ENCODE measurements around the gene ZFPM1. TPM values are rescaled to one million over a fixed set of nuclear protein-coding genes. Genes with fewer than 3 reads are reported as not detected.
"Not testable (repeated sequence)": the region's sequence is repeated elsewhere in the genome, so short reads cannot be mapped to it uniquely, and the experiment has no call there.

ZFPM1 gene
- total RNA-seq, 1 donor from 2014 or later = 6.8 TPM

DNA sequence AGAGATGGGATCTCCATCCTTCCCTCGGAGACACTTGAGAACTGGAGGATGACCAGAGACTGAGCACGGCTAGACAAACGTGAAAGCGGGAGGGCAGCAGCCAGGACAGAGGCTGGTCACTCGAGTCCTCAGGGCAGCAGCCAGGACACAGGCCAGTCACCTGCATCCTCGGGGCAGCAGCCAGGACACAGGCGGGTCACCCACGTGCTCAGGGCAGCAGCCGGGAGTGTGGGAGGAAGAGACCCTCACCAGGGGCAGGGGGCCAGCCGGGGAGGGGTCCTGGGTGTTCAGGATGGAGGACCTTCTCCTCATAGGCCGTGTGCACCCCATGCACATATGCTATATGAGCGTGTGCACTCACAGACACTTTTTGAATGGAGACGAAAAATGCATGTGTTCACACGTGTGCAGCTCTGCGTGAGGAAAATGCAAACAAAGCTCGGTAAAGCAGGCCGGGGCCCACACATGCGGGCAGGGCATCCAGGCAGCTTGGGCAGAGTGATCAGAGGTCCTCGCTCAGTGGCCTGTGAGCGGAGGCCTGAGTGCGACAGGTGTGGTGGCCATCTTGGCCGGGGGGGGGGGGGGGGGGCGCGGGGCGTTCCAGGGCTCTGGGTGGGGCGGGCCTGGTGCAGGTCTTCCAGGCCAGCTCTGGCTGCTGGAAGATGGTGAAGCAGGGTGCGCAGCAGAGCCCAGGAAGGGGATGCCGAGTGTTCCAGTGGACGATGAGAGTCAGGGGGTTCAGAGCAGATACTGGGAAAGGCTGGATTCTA, 43.6 kb upstream of the ZFPM1 start:
- H3K4me3 Mint-ChIP-seq (ENCODE audit: unreplicated experiment) = peak overlapping the region; percentile 33
- H3K4me1 Mint-ChIP-seq (ENCODE audit: unreplicated experiment) = no peaks in the 10 kb centered on the region
- H3K27me3 Mint-ChIP-seq (ENCODE audit: unreplicated experiment) = peaks cover 2% of the 10 kb centered on the region
- no peak overlapping the region for H3K27ac Mint-ChIP-seq (ENCODE audit: unreplicated experiment)
- DNase-seq (ENCODE audit: low spot score) = no peak
- H3K36me3 Mint-ChIP-seq (ENCODE audit: low read depth, unreplicated experiment) = no peaks in the 10 kb centered on the region
- TF ChIP-seq, protein P1, sequence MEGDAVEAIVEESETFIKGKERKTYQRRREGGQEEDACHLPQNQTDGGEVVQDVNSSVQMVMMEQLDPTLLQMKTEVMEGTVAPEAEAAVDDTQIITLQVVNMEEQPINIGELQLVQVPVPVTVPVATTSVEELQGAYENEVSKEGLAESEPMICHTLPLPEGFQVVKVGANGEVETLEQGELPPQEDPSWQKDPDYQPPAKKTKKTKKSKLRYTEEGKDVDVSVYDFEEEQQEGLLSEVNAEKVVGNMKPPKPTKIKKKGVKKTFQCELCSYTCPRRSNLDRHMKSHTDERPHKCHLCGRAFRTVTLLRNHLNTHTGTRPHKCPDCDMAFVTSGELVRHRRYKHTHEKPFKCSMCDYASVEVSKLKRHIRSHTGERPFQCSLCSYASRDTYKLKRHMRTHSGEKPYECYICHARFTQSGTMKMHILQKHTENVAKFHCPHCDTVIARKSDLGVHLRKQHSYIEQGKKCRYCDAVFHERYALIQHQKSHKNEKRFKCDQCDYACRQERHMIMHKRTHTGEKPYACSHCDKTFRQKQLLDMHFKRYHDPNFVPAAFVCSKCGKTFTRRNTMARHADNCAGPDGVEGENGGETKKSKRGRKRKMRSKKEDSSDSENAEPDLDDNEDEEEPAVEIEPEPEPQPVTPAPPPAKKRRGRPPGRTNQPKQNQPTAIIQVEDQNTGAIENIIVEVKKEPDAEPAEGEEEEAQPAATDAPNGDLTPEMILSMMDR (IDR thresholded peaks at IDR 0.05; ENCODE audit: unreplicated experiment) = no peak
- H3K9me3 Mint-ChIP-seq (ENCODE audit: unreplicated experiment) = no peaks in the 10 kb centered on the region

GRCh38 chr16:88410297-88410968, 42.6 kb upstream of the ZFPM1 start:
- not testable (repeated sequence) for H3K36me3 Mint-ChIP-seq (ENCODE audit: low read depth, unreplicated experiment); H3K9me3 Mint-ChIP-seq (ENCODE audit: unreplicated experiment); H3K27me3 Mint-ChIP-seq (ENCODE audit: unreplicated experiment); DNase-seq (ENCODE audit: low spot score); H3K4me1 Mint-ChIP-seq (ENCODE audit: unreplicated experiment)
- Mint-ChIP-seq H3K4me3 (ENCODE audit: unreplicated experiment) (peak overlapping the region; percentile 33), H3K27ac (ENCODE audit: unreplicated experiment) (peak overlapping the region; percentile 30)

GRCh38 chr16:88411951-88412576, 41.0 kb upstream of the ZFPM1 start:
- H3K36me3 Mint-ChIP-seq (ENCODE audit: low read depth, unreplicated experiment) = no peaks in the 10 kb centered on the region
- no peak overlapping the region for H3K4me3 Mint-ChIP-seq (ENCODE audit: unreplicated experiment)
- no peak for DNase-seq (ENCODE audit: low spot score)
- TF ChIP-seq, protein P1 (IDR thresholded peaks at IDR 0.05; ENCODE audit: unreplicated experiment) = no peak
- no peak overlapping the region for H3K27ac Mint-ChIP-seq (ENCODE audit: unreplicated experiment)
- H3K9me3 Mint-ChIP-seq (ENCODE audit: unreplicated experiment) = no peaks in the 10 kb centered on the region
- H3K4me1 Mint-ChIP-seq (ENCODE audit: unreplicated experiment) = no peaks in the 10 kb centered on the region
- H3K27me3 Mint-ChIP-seq (ENCODE audit: unreplicated experiment) = no peaks in the 10 kb centered on the region

DNA sequence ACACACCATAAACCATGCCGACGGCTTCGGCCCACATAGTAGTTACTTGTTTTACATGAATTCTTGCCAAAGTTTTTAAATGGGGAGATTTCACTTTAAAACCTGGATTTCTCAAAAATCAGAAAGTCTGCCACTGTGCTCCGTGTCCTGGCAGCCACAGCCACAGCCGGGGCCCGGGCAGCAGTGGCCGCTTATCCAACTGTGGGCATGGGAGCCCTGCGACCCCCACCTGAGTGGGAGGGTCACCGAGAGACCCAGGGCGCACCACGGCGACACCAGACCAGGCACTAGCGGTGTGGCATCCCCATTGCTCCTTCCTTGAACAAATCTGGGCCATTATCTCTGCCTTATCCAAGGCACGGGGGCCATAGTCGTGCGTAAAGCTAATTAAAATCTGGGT, 40.3 kb upstream of the ZFPM1 start:
- Mint-ChIP-seq H3K27me3 (ENCODE audit: unreplicated experiment) (no peaks in the 10 kb centered on the region), H3K36me3 (ENCODE audit: low read depth, unreplicated experiment) (no peaks in the 10 kb centered on the region), H3K9me3 (ENCODE audit: unreplicated experiment) (no peaks in the 10 kb centered on the region), H3K4me3 (ENCODE audit: unreplicated experiment) (no peak overlapping the region), H3K4me1 (ENCODE audit: unreplicated experiment) (no peaks in the 10 kb centered on the region), H3K27ac (ENCODE audit: unreplicated experiment) (no peak overlapping the region)
- DNase-seq (ENCODE audit: low spot score) = no peak
- TF ChIP-seq, protein P1 (IDR thresholded peaks at IDR 0.05; ENCODE audit: unreplicated experiment) = no peak

DNA sequence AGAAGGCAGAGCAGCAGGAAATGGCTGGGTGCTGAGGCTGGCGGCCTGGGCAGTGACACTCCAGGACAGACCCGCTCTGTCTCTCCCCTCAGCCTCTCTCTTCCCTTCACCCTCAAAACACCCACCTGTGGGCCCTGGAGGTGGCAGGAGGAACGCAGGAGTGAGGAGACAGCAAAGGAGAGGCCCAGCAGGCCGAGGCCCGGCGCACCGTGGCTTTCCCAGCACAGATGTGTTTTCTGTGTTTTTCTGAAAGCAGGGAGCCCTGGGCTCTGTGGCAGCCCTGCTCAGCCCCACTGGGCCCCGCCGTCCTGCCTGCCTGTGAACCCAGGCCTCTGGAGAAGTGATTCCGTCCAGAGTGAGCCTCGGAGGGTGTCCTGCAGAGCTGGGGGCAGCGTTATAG, 39.8 kb upstream of the ZFPM1 start:
- TF ChIP-seq, protein P1 (IDR thresholded peaks at IDR 0.05; ENCODE audit: unreplicated experiment) = no peak
- Mint-ChIP-seq H3K36me3 (ENCODE audit: low read depth, unreplicated experiment) (no peaks in the 10 kb centered on the region), H3K4me1 (ENCODE audit: unreplicated experiment) (no peaks in the 10 kb centered on the region), H3K4me3 (ENCODE audit: unreplicated experiment) (no peak overlapping the region), H3K9me3 (ENCODE audit: unreplicated experiment) (no peaks in the 10 kb centered on the region), H3K27me3 (ENCODE audit: unreplicated experiment) (no peaks in the 10 kb centered on the region), H3K27ac (ENCODE audit: unreplicated experiment) (no peak overlapping the region)
- DNase-seq (ENCODE audit: low spot score) = no peak
